NT2/D1 (cell line): ENCODE measurements around the gene ACACB.

Source experiments
- DNase-seq: peaks from one replicate; pipeline ENCODE4 v3.0.0-alpha.2; 2011; ENCODE audit warnings: low read depth, low spot score
- H3K27me3 ChIP-seq: 2 replicates; pipeline ENCODE4 v1.6.0; 2011; ENCODE audit warnings: mild to moderate bottlenecking; ENCODE audit not compliant: insufficient read length, insufficient read depth
- H3K36me3 ChIP-seq: 2 replicates; pipeline ENCODE4 v1.6.1; 2011; ENCODE audit warnings: mild to moderate bottlenecking, low read length, mixed read lengths; ENCODE audit not compliant: insufficient read depth, insufficient read length
- H3K4me1 ChIP-seq: 2 replicates; pipeline ENCODE4 v1.5.1; 2011; ENCODE audit not compliant: insufficient read depth, insufficient read length
- H3K4me3 ChIP-seq: 2 replicates; pipeline ENCODE4 v1.5.1; 2011; ENCODE audit warnings: low read depth; ENCODE audit not compliant: insufficient read length
- H3K9ac ChIP-seq: 2 replicates; pipeline ENCODE4 v1.6.0; 2011; ENCODE audit warnings: low read depth; ENCODE audit not compliant: insufficient read length
- H3K9me3 ChIP-seq: 2 replicates; pipeline ENCODE4 v1.5.1; 2011; ENCODE audit warnings: mild to moderate bottlenecking, low read length; ENCODE audit not compliant: insufficient read depth
- SUZ12 ChIP-seq: IDR thresholded peaks from 2 replicates; pipeline ENCODE4 v1.6.1; 2011; ENCODE audit not compliant: insufficient read length, insufficient read depth; ENCODE audit errors: extremely low read depth
- YY1 ChIP-seq: IDR thresholded peaks from 2 replicates; pipeline ENCODE4 v1.6.1; 2011; ENCODE audit not compliant: insufficient read length, insufficient read depth
- ZNF274 ChIP-seq: IDR thresholded peaks from 2 replicates; pipeline ENCODE4 v1.6.1; 2011; ENCODE audit warnings: mild to moderate bottlenecking, low read depth, low read length

ACACB gene

DNA sequence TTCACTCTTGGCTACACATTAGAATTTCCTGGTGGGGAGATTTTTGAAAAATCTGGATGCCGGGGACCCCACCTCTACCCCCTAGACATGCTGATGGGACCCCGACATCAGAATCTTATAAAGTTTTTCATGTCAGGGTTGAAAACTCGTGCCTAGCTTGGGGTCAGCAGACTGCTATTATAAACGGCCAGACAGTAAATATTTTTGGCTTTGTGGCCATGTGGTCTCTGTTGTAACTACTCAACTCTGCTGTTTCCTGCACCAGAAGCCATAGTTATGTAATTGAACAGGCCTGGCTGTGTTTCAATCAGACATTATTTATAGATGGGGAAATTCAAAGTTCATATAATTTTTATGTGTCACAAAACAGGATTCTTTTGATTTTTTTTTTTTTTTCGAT, 41.6 kb downstream of the ACACB start:
- no peak for TF ChIP-seq SUZ12
- no peak for TF ChIP-seq ZNF274
- no peak for TF ChIP-seq YY1

GRCh38 chr12:109160433-109160832, 44.0 kb downstream of the ACACB start:
- Histone ChIP-seq H3K27me3 (no peaks in the 10 kb centered on the region), H3K4me3 (no peak overlapping the region), H3K4me1 (no peaks in the 10 kb centered on the region), H3K36me3 (no peaks in the 10 kb centered on the region), H3K9me3 (no peaks in the 10 kb centered on the region), H3K9ac (no peak overlapping the region)
- no peak for DNase-seq
- TF ChIP-seq YY1 (no peak), SUZ12 (no peak), ZNF274 (no peak)

More for the DNA sequence above, 41.6 kb downstream of the ACACB start:
- H3K9me3 ChIP-seq: no peaks in the 10 kb centered on the region
- H3K27me3 ChIP-seq: peaks cover 13% of the 10 kb centered on the region
- DNase-seq: no peak
- no peak overlapping the region for H3K4me3 ChIP-seq
- H3K36me3 ChIP-seq: no peaks in the 10 kb centered on the region
- no peaks in the 10 kb centered on the region for H3K4me1 ChIP-seq
- no peak overlapping the region for H3K9ac ChIP-seq

GRCh38 chr12:109160873-109161272, 44.5 kb downstream of the ACACB start:
- DNase-seq: no peak
- H3K4me1 ChIP-seq: no peaks in the 10 kb centered on the region
- H3K4me3 ChIP-seq: no peak overlapping the region
- TF ChIP-seq SUZ12 (no peak), ZNF274 (no peak), YY1 (no peak)
- H3K36me3 ChIP-seq: no peaks in the 10 kb centered on the region
- no peaks in the 10 kb centered on the region for H3K27me3 ChIP-seq
- H3K9me3 ChIP-seq: no peaks in the 10 kb centered on the region
- H3K9ac ChIP-seq: no peak overlapping the region

DNA sequence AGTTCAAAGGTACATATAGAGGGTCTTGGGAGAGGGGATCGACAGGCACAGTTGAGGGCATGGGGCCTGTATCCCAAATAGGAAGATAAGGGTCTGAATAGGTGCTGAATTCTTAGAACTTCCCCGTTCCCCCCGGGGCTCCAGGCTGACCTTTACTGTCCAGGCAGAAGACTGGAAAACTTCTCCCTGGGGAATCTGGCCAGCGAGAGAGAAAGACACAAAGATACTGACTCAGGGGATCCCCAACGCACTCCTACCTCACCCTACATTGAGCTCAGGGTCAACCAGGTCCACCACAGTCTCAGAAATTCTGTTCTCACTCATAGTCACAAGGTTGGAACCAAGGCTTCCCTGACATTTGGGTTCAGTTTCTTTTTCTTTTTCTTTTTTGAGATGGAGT, 46.2 kb downstream of the ACACB start:
- Histone ChIP-seq H3K4me3 (no peak overlapping the region), H3K4me1 (no peaks in the 10 kb centered on the region)
- no peak for TF ChIP-seq YY1
- no peak for TF ChIP-seq SUZ12
- no peak for TF ChIP-seq ZNF274

DNA sequence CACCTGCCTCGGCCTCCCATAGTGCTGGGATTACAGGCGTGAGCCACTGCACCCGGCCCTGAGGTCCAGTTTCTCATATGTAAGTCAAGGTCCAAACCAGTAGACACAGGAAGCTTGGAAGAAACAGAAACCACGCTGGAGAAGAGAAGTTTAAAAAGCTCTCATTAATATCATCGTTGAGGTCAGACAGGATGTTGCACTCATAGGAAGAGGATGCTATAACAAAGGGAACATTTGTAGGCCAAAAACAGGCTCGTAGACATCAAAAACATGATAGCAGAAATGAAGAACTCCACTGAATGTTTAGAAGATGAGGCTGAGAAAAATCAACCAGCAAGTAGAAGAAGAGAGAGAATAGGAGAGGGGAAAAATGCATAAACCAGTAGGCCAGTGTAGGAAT, 46.8 kb downstream of the ACACB start:
- no peak for DNase-seq
- Histone ChIP-seq H3K4me1 (no peaks in the 10 kb centered on the region), H3K9me3 (no peaks in the 10 kb centered on the region), H3K36me3 (peaks cover 6% of the 10 kb centered on the region), H3K27me3 (no peaks in the 10 kb centered on the region), H3K9ac (no peak overlapping the region), H3K4me3 (no peak overlapping the region)
- TF ChIP-seq YY1 (no peak), SUZ12 (no peak), ZNF274 (no peak)

More for the DNA sequence above, 46.2 kb downstream of the ACACB start:
- Histone ChIP-seq H3K27me3 (no peaks in the 10 kb centered on the region), H3K9me3 (no peaks in the 10 kb centered on the region), H3K9ac (no peak overlapping the region), H3K36me3 (peaks cover under 1% of the 10 kb centered on the region)
- DNase-seq: no peak

GRCh38 chr12:109165599-109165998, 49.2 kb downstream of the ACACB start:
- Histone ChIP-seq H3K9me3 (no peaks in the 10 kb centered on the region), H3K36me3 (peaks cover 7% of the 10 kb centered on the region), H3K9ac (no peak overlapping the region), H3K4me1 (no peaks in the 10 kb centered on the region), H3K4me3 (no peak overlapping the region), H3K27me3 (no peaks in the 10 kb centered on the region)
- TF ChIP-seq YY1: no peak
- no peak for TF ChIP-seq SUZ12
- no peak for TF ChIP-seq ZNF274
- no peak for DNase-seq

DNA sequence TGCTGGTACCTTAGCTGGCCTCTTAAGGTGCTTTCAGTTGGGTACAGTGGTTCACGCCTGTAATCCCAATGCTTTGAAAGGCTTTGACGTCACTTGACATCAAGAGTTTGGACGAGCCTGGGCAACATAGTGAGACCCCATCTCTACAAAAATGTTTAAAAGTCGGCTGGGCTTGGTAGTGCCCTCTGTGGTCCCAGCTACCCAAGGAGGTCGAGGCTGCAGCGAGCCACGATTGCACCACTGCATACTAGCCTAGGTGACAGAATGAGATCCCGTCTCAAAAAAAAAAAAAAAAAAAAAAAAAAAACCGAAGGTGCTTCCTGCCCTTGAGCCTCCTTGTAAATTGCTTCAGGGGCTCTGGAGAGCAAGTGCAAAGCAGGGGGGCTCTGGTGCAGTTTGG, 50.0 kb downstream of the ACACB start:
- Histone ChIP-seq H3K9me3 (no peaks in the 10 kb centered on the region), H3K36me3 (peaks cover 7% of the 10 kb centered on the region), H3K27me3 (no peaks in the 10 kb centered on the region), H3K9ac (no peak overlapping the region), H3K4me1 (no peaks in the 10 kb centered on the region), H3K4me3 (no peak overlapping the region)
- TF ChIP-seq YY1 (no peak), ZNF274 (no peak), SUZ12 (no peak)
- DNase-seq: no peak

- Histone ChIP-seq H3K9ac (no peak overlapping the region), H3K9me3 (no peaks in the 10 kb centered on the region), H3K27me3 (no peaks in the 10 kb centered on the region), H3K4me3 (no peak overlapping the region), H3K36me3 (peaks cover 20% of the 10 kb centered on the region), H3K4me1 (no peaks in the 10 kb centered on the region)
- TF ChIP-seq YY1: no peak
- no peak for TF ChIP-seq ZNF274
- no peak for TF ChIP-seq SUZ12
- DNase-seq: no peak
These were observed 51.4 kb downstream of the ACACB start for GRCh38 chr12:109167781-109168180.
